VCaP (cell line): Measurements from ENCODE around the gene CNOT4.
A peak's percentile ranks its signal among the peaks of the same experiment; 100 is the strongest.

Experiments used
- H3K27ac ChIP-seq: fragments of 450-650 bp; 2 replicates; pipeline ENCODE4 v1.5.1; 2017
- TF ChIP-seq, protein P1 (sequence below): fragments of 450-650 bp; conservative IDR thresholded peaks from 2 replicates; pipeline ENCODE4 v1.5.1; 2017; ENCODE audit warnings: mild to moderate bottlenecking, moderate library complexity

CNOT4 gene

DNA sequence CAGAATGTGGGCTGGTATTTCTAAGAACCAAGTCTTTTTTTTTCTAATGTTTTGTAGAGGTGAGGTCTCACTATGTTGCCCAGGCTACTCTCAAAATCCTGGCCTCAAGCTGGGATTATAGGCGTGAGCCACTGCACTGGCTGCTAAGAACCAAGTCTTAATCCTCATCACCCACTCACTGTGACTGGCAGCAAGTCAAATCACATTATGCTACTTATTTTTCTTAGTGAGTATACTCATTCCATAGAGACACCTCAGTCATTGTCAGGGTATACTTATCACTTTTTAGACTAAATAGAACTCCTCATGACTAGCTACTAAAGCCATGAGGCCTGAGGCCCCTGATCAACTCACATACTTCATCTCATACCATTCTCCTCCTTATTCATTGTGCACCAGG, 160.2 kb downstream of the CNOT4 start:
- TF ChIP-seq, protein P1, sequence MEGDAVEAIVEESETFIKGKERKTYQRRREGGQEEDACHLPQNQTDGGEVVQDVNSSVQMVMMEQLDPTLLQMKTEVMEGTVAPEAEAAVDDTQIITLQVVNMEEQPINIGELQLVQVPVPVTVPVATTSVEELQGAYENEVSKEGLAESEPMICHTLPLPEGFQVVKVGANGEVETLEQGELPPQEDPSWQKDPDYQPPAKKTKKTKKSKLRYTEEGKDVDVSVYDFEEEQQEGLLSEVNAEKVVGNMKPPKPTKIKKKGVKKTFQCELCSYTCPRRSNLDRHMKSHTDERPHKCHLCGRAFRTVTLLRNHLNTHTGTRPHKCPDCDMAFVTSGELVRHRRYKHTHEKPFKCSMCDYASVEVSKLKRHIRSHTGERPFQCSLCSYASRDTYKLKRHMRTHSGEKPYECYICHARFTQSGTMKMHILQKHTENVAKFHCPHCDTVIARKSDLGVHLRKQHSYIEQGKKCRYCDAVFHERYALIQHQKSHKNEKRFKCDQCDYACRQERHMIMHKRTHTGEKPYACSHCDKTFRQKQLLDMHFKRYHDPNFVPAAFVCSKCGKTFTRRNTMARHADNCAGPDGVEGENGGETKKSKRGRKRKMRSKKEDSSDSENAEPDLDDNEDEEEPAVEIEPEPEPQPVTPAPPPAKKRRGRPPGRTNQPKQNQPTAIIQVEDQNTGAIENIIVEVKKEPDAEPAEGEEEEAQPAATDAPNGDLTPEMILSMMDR, result no peak
- no peak overlapping the region for H3K27ac ChIP-seq

DNA sequence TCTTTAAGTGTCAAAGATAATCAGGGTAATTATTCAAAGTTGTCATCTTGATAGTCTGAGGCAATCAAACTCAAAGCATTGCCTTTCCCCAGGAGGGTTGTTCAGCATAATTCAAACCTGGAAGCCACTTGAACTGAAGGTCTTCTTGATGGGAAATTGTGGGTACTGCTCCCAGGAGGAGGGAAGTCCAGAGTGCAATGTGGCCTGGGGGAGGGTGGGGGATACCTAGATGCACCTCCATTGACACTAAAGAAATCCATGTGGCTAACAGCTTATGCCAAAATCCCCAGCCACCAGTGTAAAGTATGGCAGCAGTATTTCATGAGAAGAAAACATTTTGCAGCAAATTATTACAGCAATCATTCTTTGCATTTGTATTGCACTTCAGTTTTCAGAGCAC, 161.4 kb downstream of the CNOT4 start:
- H3K27ac ChIP-seq, result no peak overlapping the region
- TF ChIP-seq, protein P1, result no peak

DNA sequence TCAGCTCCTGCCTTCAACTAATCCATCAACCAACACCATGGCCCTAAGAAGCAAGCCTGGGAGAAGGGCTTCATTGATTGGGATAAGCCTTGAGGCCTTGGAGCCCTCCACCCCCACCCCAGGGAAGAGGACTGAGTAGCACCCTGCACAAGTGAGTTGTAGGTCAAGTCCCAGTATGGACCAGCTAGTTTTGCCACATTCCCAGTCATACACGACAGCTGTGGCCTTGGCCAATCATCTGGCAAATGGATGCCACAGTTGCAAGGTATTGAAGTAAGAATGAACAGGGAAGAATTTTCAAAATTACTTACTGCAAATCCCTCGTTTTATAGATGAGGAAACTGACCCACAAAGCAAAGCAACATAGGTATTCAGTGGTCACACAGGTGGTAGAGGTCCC, 166.5 kb downstream of the CNOT4 start:
- TF ChIP-seq, protein P1, result no peak
- H3K27ac ChIP-seq, result peak overlapping the region; percentile 26

DNA sequence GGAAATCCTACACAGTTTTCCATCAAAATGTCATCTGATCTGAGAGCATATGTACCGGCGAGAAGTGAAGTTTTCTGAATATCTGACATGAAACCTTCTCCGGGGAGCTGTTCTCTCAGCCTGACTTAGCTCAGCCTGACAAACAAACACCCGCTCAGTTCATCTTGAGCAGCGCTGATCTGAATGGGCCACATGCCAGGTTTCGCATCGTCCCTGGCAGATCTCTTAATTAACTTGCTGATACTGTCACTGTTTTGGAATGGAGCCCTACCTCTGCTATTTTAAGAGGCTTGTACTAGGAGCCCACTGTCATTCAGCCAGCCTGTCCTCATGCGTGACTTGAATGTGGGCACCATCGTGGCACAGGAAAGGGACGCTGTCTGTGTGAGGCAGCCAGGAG, 167.0 kb downstream of the CNOT4 start:
- H3K27ac ChIP-seq, result peak overlapping the region; percentile 26
- TF ChIP-seq, protein P1, result no peak

DNA sequence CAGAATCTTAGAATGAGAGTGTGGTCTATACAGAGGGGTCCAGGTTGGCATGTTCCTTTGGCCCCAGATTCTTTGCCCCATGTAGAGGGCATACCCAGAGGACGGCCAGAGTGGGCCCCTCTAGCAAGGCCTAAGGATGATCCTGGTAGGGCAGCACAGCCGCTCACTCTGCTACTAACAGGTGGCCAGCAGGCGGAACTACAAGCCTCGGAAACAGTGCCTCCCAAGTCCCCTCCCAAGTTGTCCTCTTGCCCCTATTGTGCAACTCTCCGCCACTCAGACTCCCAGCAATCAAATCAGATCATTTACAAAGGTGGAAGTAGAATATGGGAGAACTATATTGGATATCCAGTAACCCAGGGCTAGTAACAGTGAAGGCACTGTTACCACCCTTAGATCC, 168.9 kb downstream of the CNOT4 start:
- TF ChIP-seq, protein P1, result no peak
- H3K27ac ChIP-seq, result no peak overlapping the region

DNA sequence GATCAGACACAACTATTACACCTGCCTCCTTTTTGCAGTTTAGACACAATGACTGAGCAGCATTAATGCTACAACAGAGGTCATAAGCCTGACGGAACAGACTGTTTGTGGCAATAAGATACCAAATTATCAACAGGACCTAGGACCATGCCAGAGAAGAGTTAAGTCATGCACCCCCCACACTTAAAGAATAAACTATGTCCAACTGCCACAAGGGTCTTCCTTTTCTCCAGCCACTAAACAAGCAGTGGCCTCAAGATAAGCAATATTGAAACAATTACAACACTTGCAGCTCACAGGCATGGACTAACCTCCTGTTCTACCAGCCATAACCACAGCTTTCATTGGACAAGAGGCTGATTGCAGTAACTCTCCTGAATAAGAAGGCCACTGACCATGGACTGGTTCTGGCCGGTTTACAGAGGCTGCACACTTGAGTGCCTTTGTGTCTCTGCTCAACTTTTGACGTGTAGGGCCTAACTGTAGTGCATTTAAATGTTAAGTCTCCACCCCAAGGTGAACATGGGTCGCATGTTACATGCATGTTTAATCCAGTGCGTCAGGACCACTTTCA, 171.8 kb downstream of the CNOT4 start:
- TF ChIP-seq, protein P1, result no peak

DNA sequence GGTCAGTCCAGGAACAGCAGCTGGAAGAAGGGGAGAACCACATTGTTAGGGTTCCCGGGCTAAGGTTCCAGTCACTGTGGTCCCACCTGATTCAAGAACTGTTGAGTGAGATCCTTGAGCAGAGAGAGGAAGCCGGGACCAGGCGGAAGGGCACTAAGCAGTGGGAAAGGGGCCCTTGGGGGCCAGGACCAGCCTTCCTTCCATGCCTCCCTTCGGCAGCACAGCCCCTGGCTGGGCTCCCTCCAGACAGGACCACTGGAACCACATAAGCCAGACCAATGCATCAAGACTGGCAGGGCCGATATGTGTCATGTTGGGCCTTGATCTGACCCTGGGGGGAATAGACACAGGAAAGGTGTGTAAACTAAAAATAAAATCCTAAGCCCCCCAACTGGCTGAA, 172.4 kb downstream of the CNOT4 start:
- no peak overlapping the region for H3K27ac ChIP-seq
- TF ChIP-seq, protein P1, result no peak

More for the DNA sequence above, 171.8 kb downstream of the CNOT4 start:
- H3K27ac ChIP-seq, result no peak overlapping the region
